BJ (cell line): Measurements from ENCODE around the gene CFL1. TPM values are rescaled to one million over a fixed set of nuclear protein-coding genes. Genes with fewer than 3 reads are reported as not detected.

Source experiments
- CTCF ChIA-PET: fragments of 350-600 bp; formaldehyde crosslinking; extraction: SDS; loops from one replicate; lab custom pipeline; 2021; ENCODE audit warnings: antibody characterized with exemption, inconsistent platforms; lab: Yijun Ruan, JAX
- POLR2A ChIA-PET: fragments of 300-600 bp; sonication (Branson Sonifier 250); formaldehyde crosslinking; extraction: SDS; loops from one replicate; lab custom pipeline; 2021; ENCODE audit warnings: antibody characterized with exemption; lab: Charles Lee
- DNase-seq: peaks from one replicate; pipeline ENCODE4 v3.0.0-alpha.2; 2011; ENCODE audit warnings: low read depth
- H3K27me3 ChIP-seq: 2 replicates; pipeline ENCODE4 v1.6.0; 2011; ENCODE audit warnings: low read length; ENCODE audit not compliant: control insufficient read depth, insufficient read depth
- H3K36me3 ChIP-seq: 2 replicates; pipeline ENCODE4 v1.5.1; 2011; ENCODE audit warnings: low read length; ENCODE audit not compliant: control insufficient read depth, insufficient read depth
- H3K4me3 ChIP-seq: 2 replicates; pipeline ENCODE4 v1.5.1; 2011; ENCODE audit warnings: low read depth, mild to moderate bottlenecking, control low read depth, low read length
- polyA plus RNA-seq: library from polyadenylated mRNA; depleted of rRNA; stranded (reverse); fragments of >200 nt; gene quantifications from 2 replicates; pipeline ENCODE4 v1.2.3, GENCODE V29; 2011
- TF ChIP-seq, protein P1 (sequence below): IDR thresholded peaks from 2 replicates; pipeline ENCODE4 v1.5.1; 2011; ENCODE audit warnings: low read depth, mild to moderate bottlenecking, control low read depth, inconsistent platforms, low read length, moderate library complexity; ENCODE audit not compliant: insufficient read depth

The CFL1 gene
- polyA plus RNA-seq, 1 experiment, result 2,736 TPM

DNA sequence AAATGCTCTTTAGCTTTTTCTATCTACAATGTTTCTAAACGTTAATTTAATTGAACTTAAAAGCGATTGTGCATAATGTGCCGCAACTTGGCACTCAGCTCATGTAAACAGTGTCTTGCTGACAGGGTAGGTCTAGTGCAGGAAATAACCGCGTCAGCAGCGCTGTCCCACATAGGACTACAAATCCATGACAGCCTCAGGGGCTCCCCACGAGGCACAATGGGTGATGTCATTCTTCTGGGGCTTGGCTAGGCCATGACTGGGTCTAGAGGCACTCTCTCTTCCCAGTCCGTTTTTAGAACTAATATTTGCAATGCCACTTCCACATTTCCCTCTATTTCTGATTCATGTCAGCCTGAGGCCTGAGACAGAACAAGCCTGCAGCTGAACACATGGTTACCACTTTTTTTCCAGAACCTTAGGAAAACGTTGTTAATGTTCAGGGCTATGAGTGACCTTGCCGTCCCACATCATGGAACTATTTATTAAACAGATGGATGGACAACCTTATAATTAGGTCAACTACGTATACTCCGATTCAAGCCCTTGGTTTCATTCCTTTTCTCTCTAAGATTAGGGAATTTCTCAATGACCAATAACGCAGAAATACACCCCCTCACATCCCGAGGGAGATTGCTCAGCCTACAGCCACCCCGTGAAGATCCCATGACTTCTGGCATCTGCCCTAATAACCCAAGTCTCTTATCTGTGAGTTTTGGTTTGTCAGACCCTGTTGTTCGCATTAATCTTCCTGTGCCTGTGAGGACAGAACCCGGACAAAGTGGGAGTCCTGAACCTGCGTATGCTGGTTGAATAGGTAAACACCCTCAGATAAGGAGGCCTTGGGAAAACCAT, 43.6 kb downstream of the CFL1 start:
- no peak for DNase-seq
- Histone ChIP-seq H3K27me3 (peaks cover 3% of the 10 kb centered on the region; the same call in 1 of the 2 replicates), H3K36me3 (no peaks in the 10 kb centered on the region), H3K4me3 (no peak overlapping the region)
- TF ChIP-seq, protein P1, sequence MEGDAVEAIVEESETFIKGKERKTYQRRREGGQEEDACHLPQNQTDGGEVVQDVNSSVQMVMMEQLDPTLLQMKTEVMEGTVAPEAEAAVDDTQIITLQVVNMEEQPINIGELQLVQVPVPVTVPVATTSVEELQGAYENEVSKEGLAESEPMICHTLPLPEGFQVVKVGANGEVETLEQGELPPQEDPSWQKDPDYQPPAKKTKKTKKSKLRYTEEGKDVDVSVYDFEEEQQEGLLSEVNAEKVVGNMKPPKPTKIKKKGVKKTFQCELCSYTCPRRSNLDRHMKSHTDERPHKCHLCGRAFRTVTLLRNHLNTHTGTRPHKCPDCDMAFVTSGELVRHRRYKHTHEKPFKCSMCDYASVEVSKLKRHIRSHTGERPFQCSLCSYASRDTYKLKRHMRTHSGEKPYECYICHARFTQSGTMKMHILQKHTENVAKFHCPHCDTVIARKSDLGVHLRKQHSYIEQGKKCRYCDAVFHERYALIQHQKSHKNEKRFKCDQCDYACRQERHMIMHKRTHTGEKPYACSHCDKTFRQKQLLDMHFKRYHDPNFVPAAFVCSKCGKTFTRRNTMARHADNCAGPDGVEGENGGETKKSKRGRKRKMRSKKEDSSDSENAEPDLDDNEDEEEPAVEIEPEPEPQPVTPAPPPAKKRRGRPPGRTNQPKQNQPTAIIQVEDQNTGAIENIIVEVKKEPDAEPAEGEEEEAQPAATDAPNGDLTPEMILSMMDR, result no peak
- POLR2A ChIA-PET, result no interaction called here
- CTCF ChIA-PET, result interaction anchor here (1.4 to 4.5 kb wide), 4 partner anchors 15 to 102 kb away, joined by 3 to 43 read pairs (median 24); partner anchors contain the start of genes AP5B1 and KAT5

DNA sequence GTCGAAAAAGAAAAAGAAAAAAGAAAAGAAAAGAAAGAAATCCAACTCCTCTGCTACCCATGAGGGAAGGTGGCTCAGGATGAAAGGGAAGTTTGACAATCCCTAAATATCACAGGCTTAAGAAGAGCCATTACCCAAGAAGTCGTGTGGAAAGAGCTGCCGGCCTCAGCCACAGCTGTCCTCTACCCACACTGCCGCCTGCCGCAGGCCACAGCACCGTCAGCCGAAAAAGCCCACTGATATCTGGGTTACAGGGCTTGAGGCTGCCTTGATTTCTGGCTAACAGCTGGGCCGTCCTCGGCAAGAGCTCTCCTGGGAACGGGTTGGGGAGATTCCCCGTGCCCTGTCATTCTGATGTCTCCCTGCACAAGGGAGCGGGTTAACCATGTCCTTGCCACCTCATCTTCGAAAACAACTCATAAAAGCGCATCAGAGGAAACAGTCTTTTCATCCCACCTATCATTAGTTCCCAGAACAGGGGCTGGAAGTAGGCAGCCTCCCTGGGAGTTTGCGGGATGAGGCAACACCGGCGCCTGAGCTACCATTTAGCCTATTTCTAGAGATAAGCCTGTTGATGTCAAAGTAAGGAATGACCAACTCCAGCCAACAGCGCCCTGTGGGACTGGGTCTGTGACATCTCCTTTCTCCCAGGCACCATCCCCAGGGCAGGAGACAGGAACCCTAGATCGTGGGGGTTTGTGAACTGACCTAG, 46.1 kb downstream of the CFL1 start:
- DNase-seq, result no peak
- CTCF ChIA-PET, result interaction anchor here (0.7 to 2.1 kb wide), 4 partner anchors 32 to 106 kb away, joined by 3 to 14 read pairs (median 3); partner anchors contain the start of genes AP5B1 and RNASEH2C

DNA sequence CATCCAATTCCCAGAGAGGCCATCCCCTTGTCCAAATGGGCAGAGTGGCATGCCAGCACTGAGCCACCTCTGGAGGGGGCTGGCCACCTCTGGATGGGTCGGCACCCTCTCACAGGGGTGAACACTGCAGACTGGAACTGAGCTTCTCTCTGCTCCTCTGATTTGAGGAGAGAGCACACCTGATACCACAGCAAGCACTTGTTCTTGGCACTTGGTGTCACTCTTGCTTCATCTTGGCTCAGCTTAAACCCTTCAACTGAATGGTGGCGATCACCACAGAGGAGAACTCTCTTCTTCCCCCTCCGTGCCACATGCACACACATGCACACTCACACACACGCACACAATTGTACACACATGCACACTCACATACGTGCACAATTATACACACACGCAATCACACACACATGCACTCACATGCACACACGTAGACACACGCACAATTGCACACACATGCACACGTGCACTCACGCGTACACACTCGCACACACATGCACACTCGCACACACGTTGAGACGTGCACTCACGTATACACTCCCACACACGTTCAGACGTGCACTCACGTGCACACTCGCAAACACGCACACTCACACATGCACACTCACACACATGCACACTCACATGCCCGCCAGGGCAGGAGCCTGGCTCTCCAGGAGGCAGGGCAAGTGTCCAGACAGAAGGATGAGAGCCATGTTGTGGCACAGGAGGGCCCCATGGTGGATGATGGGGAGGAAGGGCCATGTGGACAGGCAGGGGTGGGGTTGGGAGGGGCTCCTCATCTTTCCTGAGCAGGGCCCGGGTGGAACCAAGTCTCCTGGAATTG, 47.7 kb downstream of the CFL1 start:
- CTCF ChIA-PET, result interaction anchor here (1.0 to 2.2 kb wide), 2 partner anchors 10 to 30 kb away, joined by 3 to 8 read pairs; no protein-coding TSS in a partner anchor
- H3K4me3 ChIP-seq, result no peak overlapping the region
- H3K27me3 ChIP-seq, result peaks cover 5% of the 10 kb centered on the region; the same call in 1 of the 2 replicates
- no peaks in the 10 kb centered on the region for H3K36me3 ChIP-seq
- POLR2A ChIA-PET, result no interaction called here
- TF ChIP-seq, protein P1, result no peak
- no peak for DNase-seq

More for the DNA sequence above, 46.1 kb downstream of the CFL1 start:
- Histone ChIP-seq H3K36me3 (no peaks in the 10 kb centered on the region), H3K27me3 (peaks cover 5% of the 10 kb centered on the region; the same call in 1 of the 2 replicates), H3K4me3 (no peak overlapping the region)
- TF ChIP-seq, protein P1, result no peak
- POLR2A ChIA-PET, result no interaction called here

DNA sequence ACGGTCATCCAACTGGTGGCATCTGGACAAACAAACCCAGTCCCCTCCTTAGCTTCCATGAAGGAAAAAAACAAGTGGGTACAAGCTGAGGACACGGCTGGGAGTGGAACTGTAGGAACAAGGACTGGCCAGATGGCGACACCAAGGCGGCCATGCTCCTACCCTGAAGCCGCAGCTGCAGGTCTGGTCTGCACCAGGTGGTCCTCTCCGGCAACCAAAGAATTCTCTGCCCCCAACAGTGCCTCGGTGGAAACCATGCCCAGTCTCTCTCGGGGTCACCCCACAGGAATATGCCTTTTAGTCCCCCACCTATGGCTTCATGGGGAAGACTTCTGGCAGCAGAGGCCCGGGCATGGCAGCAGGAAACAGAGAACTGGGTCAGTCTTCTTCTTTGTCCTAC, 48.5 kb downstream of the CFL1 start:
- Histone ChIP-seq H3K36me3 (no peaks in the 10 kb centered on the region), H3K4me3 (no peak overlapping the region), H3K27me3 (peaks cover 5% of the 10 kb centered on the region; the same call in 1 of the 2 replicates)
- ChIA-PET POLR2A (no interaction called here), CTCF (interaction anchor here (1.0 to 3.2 kb wide), 3 partner anchors 9 to 30 kb away, joined by 3 to 15 read pairs (median 8); no protein-coding TSS in a partner anchor)
- TF ChIP-seq, protein P1, result no peak
- DNase-seq, result no peak
